Thoracic aorta (tissue), 2 donors: ENCODE results near the gene UQCC2. TPM values are rescaled to one million over a fixed set of nuclear protein-coding genes. Genes with fewer than 3 reads are reported as not detected.

Experiments used
- ATAC-seq: fragments of 150-250 bp; one replicate; pipeline ENCODE4 v1.8.0; 2017; ENCODE audit warnings: low read depth; ENCODE audit not compliant: insufficient number of reproducible peaks, low FRiP score
- DNase-seq: peaks from one replicate; pipeline ENCODE4 v3.0.0-alpha.2; 2020; ENCODE audit warnings: low spot score
- H3K27ac ChIP-seq, 2 donors: fragments of 200-600 bp; sonication (generic); 1 replicate in 1 of 2; 2 replicates in 1 of 2; pipeline ENCODE4 v1.5.1; 2016; ENCODE audit warnings: mild to moderate bottlenecking in 2 of 2, moderate library complexity in 2 of 2
- H3K27me3 ChIP-seq: fragments of 200-600 bp; sonication (generic); replicated peaks from 2 replicates; pipeline ENCODE4 v1.6.0; 2016; ENCODE audit warnings: mild to moderate bottlenecking; ENCODE audit not compliant: insufficient read depth
- H3K36me3 ChIP-seq: fragments of 200-600 bp; sonication (generic); one replicate; pipeline ENCODE4 v1.5.1; 2016
- H3K4me1 ChIP-seq, 2 donors: fragments of 200-600 bp; sonication (generic); 1 replicate in 1 of 2; 2 replicates in 1 of 2; pipeline versions ENCODE4 v1.5.1 to v1.6.0; 2016; ENCODE audit warnings: low read depth in 2 of 2, mild to moderate bottlenecking in 1 of 2; ENCODE audit not compliant: control insufficient read depth in 1 of 2
- H3K4me3 ChIP-seq: fragments of 200-600 bp; sonication (generic); 2 replicates; pipeline ENCODE4 v1.5.1; 2016; ENCODE audit warnings: mild to moderate bottlenecking
- H3K9me3 ChIP-seq: fragments of 200-600 bp; sonication (generic); 2 replicates; pipeline ENCODE4 v1.5.1; 2016
- total RNA-seq, 2 donors: library from RNA; depleted of rRNA; stranded (reverse); fragments of >200 nt; gene quantifications; one replicate each; pipeline versions ENCODE4 v1.1.0 to v1.2.3, GENCODE V29; 2016
- TF ChIP-seq, protein P1 (sequence below): fragments of 200-600 bp; sonication (generic); IDR thresholded peaks from one replicate; pipeline ENCODE4 v1.5.1; 2019; ENCODE audit warnings: antibody characterized with exemption

The UQCC2 gene
- total RNA-seq, 2 donors from 2014 or later: 15.0 to 39.8 TPM

DNA sequence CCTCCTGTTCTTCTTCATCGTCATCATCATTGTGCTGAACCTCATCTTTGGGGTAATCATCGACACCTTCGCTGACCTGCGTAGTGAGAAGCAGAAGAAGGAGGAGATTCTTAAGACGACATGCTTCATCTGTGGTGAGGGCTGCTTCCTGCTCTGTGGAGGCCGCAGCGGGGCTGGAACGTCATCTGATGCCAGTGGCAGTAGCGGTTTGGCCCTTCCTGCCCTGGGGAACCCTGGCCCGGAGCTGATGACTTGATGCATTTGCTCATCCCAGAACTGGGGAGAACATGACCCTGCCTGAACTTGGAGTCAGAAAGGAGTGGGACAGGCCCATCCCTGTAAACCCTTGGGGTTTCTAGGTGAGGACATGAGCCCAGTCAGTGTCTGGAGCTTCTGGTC is 18.7 kb downstream of the UQCC2 start:
- DNase-seq (no peak), ATAC-seq (no peak)
- no peaks in the 10 kb centered on the region for H3K36me3 ChIP-seq

DNA sequence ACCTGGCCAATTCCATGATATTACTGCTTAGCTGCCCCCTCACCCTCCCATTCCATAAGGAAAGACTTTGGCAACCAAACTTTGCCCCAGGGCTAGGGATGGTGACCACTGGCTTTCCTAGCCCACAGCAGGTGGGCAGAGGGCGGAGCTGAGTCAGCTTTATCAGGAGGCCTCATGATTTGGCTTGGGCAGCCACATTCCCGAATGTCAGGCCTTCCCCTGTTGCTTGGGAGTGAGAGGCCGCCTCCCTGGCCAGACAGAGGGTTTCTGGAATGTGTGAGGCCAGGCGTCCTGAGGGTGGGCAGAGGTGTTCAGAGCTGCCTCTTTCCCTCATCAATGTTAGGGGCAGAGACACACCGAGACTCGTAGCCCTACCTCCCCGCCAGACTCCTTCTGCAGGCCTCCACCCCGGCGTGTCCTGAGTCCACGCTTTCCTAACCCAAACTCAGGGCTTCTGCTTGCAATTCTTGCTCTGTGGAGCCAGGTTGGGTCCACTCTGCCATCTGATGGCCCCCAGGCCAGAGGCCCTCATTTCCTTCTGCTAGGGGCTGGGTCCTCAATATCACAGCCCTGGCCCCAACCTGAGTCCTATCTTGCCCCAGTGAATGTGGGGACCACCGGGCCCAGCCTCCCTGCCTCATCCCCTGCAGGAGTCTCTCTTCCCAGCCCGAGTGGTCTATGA is 19.3 kb downstream of the UQCC2 start:
- Histone ChIP-seq H3K4me3 (no peak overlapping the region), H3K4me1 (peaks cover 4 to 12% of the 10 kb centered on the region in 2 donors), H3K9me3 (no peaks in the 10 kb centered on the region), H3K36me3 (no peaks in the 10 kb centered on the region), H3K27me3 (no peaks in the 10 kb centered on the region), H3K27ac (no peak overlapping the region)
- no peak for DNase-seq
- TF ChIP-seq, protein P1, sequence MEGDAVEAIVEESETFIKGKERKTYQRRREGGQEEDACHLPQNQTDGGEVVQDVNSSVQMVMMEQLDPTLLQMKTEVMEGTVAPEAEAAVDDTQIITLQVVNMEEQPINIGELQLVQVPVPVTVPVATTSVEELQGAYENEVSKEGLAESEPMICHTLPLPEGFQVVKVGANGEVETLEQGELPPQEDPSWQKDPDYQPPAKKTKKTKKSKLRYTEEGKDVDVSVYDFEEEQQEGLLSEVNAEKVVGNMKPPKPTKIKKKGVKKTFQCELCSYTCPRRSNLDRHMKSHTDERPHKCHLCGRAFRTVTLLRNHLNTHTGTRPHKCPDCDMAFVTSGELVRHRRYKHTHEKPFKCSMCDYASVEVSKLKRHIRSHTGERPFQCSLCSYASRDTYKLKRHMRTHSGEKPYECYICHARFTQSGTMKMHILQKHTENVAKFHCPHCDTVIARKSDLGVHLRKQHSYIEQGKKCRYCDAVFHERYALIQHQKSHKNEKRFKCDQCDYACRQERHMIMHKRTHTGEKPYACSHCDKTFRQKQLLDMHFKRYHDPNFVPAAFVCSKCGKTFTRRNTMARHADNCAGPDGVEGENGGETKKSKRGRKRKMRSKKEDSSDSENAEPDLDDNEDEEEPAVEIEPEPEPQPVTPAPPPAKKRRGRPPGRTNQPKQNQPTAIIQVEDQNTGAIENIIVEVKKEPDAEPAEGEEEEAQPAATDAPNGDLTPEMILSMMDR: no peak
- ATAC-seq: no peak

More for the DNA sequence above, 18.7 kb downstream of the UQCC2 start:
- Histone ChIP-seq H3K4me1 (peaks cover 4 to 14% of the 10 kb centered on the region in 2 donors), H3K4me3 (no peak overlapping the region), H3K27me3 (no peaks in the 10 kb centered on the region), H3K27ac (no peak overlapping the region), H3K9me3 (no peaks in the 10 kb centered on the region)
- TF ChIP-seq, protein P1: no peak

DNA sequence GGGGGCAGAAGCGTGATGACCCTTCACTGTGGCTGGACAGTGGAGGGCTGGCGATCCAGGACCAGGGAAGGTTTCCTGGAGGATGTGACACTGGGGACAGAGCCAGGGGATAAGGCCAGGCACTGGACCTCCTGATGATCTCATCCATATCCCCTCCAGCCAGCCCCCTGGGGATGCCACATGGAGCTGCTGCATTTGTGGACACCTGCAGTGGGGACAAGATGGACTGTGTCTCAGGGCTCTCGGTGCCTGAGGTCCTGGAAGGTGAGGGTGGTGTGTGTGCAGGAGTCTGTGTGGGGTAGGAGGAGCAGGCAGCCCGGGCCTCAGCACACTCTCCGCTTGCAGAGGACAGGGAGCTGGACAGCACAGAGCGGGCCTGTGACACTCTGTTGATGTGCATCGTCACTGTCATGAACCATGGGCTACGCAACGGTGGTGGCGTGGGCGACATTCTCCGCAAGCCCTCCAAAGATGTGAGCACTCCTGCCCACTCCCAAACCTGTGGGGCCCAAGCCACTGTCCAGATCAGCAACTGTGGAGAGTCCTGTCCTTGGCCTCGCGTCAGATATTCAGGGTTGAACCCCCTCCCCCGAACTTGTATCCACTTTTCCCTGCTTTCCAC is 19.9 kb downstream of the UQCC2 start:
- ATAC-seq (no peak), DNase-seq (no peak)
- H3K27me3 ChIP-seq: no peaks in the 10 kb centered on the region
- no peaks in the 10 kb centered on the region for H3K36me3 ChIP-seq
- H3K27ac ChIP-seq: no peak overlapping the region
- no peaks in the 10 kb centered on the region for H3K9me3 ChIP-seq
- peaks cover 4 to 6% of the 10 kb centered on the region in 2 donors for H3K4me1 ChIP-seq
- H3K4me3 ChIP-seq: no peak overlapping the region
- TF ChIP-seq, protein P1: no peak

DNA sequence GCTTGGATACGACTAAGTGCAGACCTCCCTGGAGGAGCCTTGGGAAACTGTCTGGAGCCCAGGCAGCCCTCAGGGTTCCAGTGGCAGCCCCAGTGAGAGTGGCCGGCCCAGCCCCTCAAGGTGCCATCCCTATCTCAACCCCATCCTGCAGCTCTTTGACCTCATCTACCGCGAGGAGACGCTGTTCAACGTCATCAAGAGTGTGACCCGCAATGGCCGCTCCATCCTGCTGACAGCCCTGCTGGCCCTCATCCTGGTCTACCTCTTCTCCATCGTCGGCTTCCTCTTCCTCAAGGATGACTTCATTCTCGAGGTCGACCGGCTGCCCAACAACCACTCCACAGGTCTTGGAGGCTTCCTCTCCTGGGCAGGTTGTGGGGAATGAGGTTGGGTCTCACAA is 20.7 kb downstream of the UQCC2 start:
- H3K4me3 ChIP-seq: no peak overlapping the region
- H3K9me3 ChIP-seq: no peaks in the 10 kb centered on the region
- DNase-seq (no peak), ATAC-seq (no peak)
- TF ChIP-seq, protein P1: no peak
- no peaks in the 10 kb centered on the region for H3K36me3 ChIP-seq
- no peak overlapping the region for H3K27ac ChIP-seq
- H3K4me1 ChIP-seq: peaks cover 0 to 4% of the 10 kb centered on the region in 2 donors
- H3K27me3 ChIP-seq: no peaks in the 10 kb centered on the region

DNA sequence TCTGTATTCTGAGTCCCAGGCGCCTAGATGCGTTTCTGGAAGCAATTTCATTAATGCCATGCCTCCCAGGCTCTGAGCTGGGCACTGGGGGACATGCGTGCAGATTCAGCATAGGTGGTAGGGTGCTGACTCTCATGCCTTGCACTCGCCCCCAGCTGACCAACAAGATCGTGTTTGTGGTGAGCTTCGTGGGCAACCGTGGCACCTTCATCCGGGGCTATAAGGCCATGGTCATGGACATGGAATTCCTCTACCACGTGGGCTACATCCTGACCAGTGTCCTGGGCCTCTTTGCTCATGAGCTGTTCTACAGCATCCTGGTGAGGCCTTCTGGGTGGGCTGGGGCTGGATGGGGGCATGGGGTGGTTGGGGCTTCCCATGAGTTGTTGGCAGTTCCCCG is 21.6 kb downstream of the UQCC2 start:
- Histone ChIP-seq H3K27ac (no peak overlapping the region), H3K36me3 (no peaks in the 10 kb centered on the region), H3K9me3 (no peaks in the 10 kb centered on the region), H3K4me1 (peaks cover 0 to 4% of the 10 kb centered on the region in 2 donors), H3K27me3 (no peaks in the 10 kb centered on the region), H3K4me3 (no peak overlapping the region)
- no peak for ATAC-seq
- DNase-seq: no peak
- TF ChIP-seq, protein P1: no peak
